IPS-20b (cell line): Measurements from ENCODE around the gene FAM184B.

Experiments used
- H3K27ac ChIP-seq: one replicate; pipeline ENCODE4 v1.5.1; 2013; ENCODE audit warnings: low read length
- H3K27me3 ChIP-seq: 2 replicates; pipeline ENCODE4 v1.6.1; 2013; ENCODE audit warnings: mild to moderate bottlenecking, low read length, inconsistent platforms; ENCODE audit not compliant: insufficient read depth
- H3K36me3 ChIP-seq: 2 replicates; pipeline ENCODE4 v1.6.1; 2013; ENCODE audit warnings: low read depth, mild to moderate bottlenecking, inconsistent platforms, low read length, moderate library complexity; ENCODE audit not compliant: insufficient read depth
- H3K4me1 ChIP-seq: 2 replicates; pipeline ENCODE4 v1.6.1; 2013; ENCODE audit warnings: mild to moderate bottlenecking, control low read depth, inconsistent platforms, low read length, moderate library complexity; ENCODE audit not compliant: insufficient read depth
- H3K4me3 ChIP-seq: 2 replicates; pipeline ENCODE4 v1.5.1; 2013; ENCODE audit warnings: mild to moderate bottlenecking, low read length, inconsistent platforms
- H3K9ac ChIP-seq: 2 replicates; pipeline ENCODE4 v1.6.1; 2013; ENCODE audit warnings: low read depth, mild to moderate bottlenecking, inconsistent platforms, low read length, moderate library complexity
- H3K9me3 ChIP-seq: 2 replicates; pipeline ENCODE4 v1.6.1; 2013; ENCODE audit warnings: mild to moderate bottlenecking, low read depth, low read length, inconsistent platforms; ENCODE audit not compliant: insufficient read depth

The FAM184B gene

DNA sequence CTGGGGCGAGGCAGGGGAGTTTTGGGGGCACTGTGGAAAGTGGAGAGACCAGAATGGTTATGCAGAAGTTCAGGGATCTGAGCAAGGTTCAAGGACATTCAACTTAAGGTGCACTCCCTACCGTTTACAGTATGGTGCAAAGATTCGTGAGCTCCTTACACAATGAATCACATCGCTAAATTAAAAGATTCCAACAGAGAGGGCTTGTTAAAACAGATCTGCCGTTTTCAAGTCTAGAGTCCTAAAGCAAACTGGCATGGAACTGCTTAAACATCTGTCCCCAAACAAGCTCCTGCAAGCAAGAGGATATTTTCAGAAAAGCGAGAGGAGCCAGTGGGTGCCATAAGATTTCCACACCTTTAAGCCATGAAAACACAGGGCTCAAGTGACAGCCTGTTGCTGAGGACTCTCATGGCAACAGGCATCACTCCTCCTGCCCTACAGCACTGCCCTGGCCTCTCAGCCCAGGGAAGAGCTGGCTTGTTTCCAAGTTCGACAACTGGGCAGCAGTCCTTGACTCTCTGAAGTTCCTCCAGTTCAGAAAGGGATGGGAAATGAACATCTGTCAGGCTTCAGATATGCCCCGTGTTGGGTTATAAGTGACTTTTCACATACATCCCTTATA lies 10.0 kb downstream of the FAM184B start:
- H3K9ac ChIP-seq, result no peak overlapping the region
- H3K9me3 ChIP-seq, result 0 out of 2 replicates have a peak, but pooled peaks cover 5% of the 10 kb centered on the region
- no peak overlapping the region for H3K4me3 ChIP-seq
- H3K4me1 ChIP-seq, result no peaks in the 10 kb centered on the region
- no peaks in the 10 kb centered on the region for H3K36me3 ChIP-seq
- H3K27ac ChIP-seq, result no peak overlapping the region
- no peaks in the 10 kb centered on the region for H3K27me3 ChIP-seq

DNA sequence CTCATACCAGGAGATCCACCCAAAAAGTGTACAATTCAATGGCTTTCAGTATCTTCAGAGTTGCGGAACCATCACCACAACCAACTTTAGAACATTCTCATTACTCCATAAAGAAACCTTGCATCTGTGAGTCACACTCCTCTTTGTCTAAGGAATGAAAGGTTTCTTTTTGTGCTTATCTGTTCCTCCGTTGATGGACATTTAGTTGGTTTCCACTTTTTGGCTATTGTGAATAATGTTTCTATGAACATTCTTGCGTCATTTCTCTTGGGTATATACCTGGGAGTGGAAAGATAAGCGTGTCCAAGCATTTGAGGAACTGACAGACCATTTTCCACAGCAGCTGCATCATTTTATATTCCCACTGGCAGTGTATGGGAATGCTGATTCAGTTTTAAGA lies 10.6 kb downstream of the FAM184B start:
- Histone ChIP-seq H3K4me3 (no peak overlapping the region), H3K9me3 (0 out of 2 replicates have a peak, but pooled peaks cover 5% of the 10 kb centered on the region), H3K9ac (no peak overlapping the region), H3K36me3 (no peaks in the 10 kb centered on the region), H3K4me1 (no peaks in the 10 kb centered on the region), H3K27ac (no peak overlapping the region), H3K27me3 (no peaks in the 10 kb centered on the region)

DNA sequence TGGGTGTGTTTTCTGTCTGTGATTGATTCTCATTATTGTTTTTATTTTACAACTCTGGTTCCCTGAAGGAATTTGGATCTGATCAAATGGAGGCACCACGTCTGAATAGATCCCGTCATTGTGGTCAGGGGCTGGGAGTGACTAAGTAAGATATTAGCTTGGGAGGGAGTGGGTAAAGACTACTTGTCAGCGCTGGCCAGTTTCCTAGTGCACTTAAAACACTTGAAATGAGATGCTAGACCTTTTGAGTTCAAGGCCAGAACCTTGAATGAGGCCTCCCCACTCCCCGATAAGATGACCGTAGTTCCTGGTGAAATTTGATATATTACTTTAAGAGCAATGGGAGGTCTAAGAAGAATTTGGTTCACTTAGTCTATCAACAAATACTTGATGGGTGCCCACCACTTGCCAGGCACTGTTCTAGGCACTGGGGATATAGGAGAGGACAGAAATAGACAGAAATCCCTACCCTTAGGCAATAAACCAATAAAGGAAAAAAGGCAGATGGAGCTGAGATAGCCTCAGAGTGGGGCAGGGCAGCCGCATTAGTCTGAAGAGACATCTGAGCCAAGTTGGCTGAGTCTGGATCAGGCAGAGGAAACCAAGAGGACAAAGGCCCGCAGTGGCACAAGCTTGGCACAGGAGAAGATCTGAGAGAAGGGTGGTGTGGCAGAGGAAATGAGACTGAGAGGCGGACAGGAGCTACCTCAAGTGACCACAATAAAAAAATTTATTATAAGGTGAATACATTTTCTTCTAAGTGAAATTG lies 11.8 kb downstream of the FAM184B start:
- Histone ChIP-seq H3K9me3 (0 out of 2 replicates have a peak, but pooled peaks cover 5% of the 10 kb centered on the region), H3K27me3 (no peaks in the 10 kb centered on the region), H3K36me3 (no peaks in the 10 kb centered on the region), H3K4me1 (no peaks in the 10 kb centered on the region), H3K27ac (no peak overlapping the region), H3K9ac (no peak overlapping the region), H3K4me3 (no peak overlapping the region)

DNA sequence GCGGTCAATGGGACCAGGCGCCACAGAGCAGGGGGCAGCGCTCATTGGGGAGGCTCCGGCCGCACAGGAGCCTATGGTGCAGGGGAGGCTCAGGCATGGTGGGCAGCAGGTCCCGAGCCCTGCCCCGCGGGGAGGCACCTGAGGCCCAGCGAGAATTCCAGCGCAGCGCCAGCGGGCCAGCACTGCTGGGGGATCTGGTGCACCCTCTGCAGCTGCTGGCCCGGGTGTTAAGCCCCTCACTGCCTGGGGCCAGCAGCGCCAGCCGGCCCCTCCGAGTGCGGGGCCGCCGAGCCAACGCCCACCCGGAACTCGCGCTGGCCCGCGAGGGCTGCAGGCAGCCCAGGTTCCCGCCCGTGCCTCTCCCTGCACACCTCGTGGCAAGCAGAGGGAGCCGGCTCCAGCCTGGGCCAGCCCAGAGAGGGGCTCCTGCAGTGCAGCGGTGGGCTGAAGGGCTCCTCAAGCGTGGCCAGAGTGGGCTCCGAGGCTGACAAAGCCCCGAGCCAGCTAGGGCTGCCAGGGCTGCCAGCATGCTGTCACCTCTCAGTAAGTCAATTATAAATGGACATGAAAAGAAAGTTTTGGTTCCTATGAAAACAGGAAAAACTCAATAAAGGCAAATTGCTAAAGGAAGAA lies 14.5 kb downstream of the FAM184B start:
- Histone ChIP-seq H3K9me3 (0 out of 2 replicates have a peak, but pooled peaks cover 5% of the 10 kb centered on the region), H3K4me3 (no peak overlapping the region), H3K36me3 (no peaks in the 10 kb centered on the region), H3K9ac (no peak overlapping the region), H3K27me3 (no peaks in the 10 kb centered on the region), H3K27ac (no peak overlapping the region), H3K4me1 (no peaks in the 10 kb centered on the region)

DNA sequence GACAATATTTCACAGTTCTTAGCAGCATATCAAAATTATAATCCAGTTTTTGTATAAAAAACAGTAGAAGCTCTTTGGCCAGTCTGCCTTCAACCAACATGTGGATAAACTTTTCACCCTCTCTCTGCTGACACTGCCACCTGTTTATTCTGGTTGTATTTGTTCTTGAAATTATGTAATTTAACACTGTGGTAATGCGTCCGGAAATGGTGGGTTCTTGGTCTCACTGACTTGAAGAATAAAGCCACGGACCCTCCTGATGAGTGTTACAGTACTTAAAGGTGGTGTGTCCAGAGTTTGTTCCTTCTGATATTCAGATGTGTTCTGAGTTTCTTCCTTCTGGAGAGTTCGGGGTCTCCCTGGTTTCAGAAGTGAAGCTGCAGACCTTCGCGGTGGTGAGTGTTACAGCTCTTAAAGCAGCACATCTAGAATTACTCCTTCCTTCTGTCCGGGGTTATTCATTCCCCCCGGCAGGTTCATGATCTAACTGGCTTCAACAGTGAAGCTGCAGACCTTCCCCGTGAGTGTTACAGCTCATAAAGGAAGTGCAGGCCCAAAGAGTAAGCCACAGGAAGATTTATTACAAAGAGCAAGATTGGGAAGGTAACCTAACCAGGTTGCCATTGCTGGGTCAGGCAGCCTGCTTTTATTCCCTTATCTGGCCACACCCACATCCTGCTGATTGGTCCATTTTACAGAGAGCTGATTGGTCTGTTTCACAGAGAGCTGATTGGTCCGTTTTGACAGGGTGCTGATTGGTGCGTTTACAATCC lies 15.7 kb downstream of the FAM184B start:
- H3K4me3 ChIP-seq, result no peak overlapping the region

DNA sequence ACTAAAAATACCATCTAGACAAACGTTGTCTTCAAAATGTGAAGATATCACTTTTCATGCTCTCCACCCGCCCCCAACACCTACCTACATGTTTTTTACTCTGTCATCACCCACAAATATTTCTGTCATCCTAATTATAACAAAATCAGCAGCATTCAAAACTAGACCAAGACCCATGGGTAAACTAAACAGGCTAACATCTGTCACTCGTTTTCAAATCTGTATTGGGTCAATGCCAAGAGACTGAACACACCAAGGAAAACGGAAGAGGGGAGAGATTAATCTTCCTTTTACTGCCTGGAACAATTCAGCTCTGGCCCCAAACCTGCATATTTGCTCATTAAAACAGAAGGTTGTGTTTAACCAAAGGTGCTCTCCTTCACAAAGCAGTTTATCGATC lies 17.5 kb downstream of the FAM184B start:
- H3K27ac ChIP-seq, result no peak overlapping the region
- H3K9me3 ChIP-seq, result 0 out of 2 replicates have a peak, but pooled peaks cover 5% of the 10 kb centered on the region
- H3K9ac ChIP-seq, result no peak overlapping the region
- no peaks in the 10 kb centered on the region for H3K36me3 ChIP-seq
- H3K27me3 ChIP-seq, result no peaks in the 10 kb centered on the region
- H3K4me3 ChIP-seq, result no peak overlapping the region
- H3K4me1 ChIP-seq, result no peaks in the 10 kb centered on the region; the same call in 1 of the 2 replicates

More for the DNA sequence above, 15.7 kb downstream of the FAM184B start:
- Histone ChIP-seq H3K27me3 (no peaks in the 10 kb centered on the region), H3K36me3 (no peaks in the 10 kb centered on the region), H3K27ac (no peak overlapping the region), H3K9me3 (0 out of 2 replicates have a peak, but pooled peaks cover 5% of the 10 kb centered on the region), H3K9ac (no peak overlapping the region), H3K4me1 (no peaks in the 10 kb centered on the region)

DNA sequence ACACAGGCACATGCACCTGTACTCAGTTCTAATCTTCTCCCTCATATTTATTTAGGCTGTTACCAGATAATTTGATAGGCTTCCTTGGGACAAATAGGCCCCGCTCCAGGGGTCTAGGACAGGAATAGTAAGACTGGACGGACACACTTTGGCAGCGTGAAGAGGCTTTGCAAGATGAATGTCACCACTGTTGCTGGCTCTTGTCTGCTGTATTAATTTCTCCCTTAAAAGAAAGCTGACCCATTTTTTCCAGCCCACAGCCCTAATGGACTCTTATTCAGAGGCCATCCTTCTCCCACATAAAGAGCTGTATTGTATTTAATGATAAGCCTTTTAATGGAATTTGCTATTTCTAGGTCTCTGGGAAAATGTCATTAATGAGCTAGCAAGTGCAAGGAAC lies 18.0 kb downstream of the FAM184B start:
- H3K9ac ChIP-seq, result no peak overlapping the region
- no peaks in the 10 kb centered on the region; the same call in 1 of the 2 replicates for H3K4me1 ChIP-seq
- 0 out of 2 replicates have a peak, but pooled peaks cover 5% of the 10 kb centered on the region for H3K9me3 ChIP-seq
- H3K27me3 ChIP-seq, result no peaks in the 10 kb centered on the region
- no peaks in the 10 kb centered on the region for H3K36me3 ChIP-seq
- no peak overlapping the region for H3K4me3 ChIP-seq
- H3K27ac ChIP-seq, result no peak overlapping the region

DNA sequence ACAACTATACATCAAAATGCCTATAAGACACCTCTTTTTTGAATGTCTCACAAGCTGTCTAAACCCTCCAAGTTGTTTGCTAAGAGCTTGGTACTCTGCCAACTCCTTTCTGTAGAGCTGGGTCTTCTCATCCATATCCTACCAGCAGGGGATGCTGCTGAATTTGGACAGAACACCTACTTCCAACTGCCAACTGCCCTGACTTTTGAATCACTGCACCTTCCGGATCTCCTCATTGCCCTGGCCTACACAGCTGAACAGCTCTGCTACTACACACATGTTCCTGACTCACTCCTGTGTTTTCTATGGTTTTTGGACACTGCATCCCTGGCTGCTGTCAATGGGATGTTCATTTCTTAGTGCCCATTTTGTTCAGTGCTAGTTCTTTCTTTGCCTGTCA lies 18.7 kb downstream of the FAM184B start:
- H3K36me3 ChIP-seq, result no peaks in the 10 kb centered on the region
- H3K27ac ChIP-seq, result no peak overlapping the region
- no peaks in the 10 kb centered on the region; the same call in 1 of the 2 replicates for H3K4me1 ChIP-seq
- H3K27me3 ChIP-seq, result no peaks in the 10 kb centered on the region
- 0 out of 2 replicates have a peak, but pooled peaks cover 5% of the 10 kb centered on the region for H3K9me3 ChIP-seq
- H3K4me3 ChIP-seq, result no peak overlapping the region
- H3K9ac ChIP-seq, result no peak overlapping the region

DNA sequence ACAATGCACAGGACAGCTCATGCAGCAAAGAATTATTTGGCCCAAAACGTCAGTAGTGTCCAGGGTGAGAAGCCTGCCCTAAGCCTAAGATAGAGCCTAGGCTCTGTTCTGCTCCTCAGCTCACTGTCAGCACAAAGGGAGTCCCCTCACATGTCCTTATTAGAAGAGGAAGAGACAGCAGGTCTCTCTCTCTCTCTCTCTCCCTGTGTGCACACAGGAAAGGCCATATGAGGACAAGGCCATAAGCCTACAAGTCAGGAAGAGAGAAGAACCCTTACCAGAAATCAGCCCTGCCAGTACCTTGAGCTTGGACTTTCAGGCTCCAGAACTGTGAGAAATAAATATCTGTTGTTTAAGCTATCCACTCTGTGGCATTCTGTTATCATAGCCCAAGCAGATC lies 20.4 kb downstream of the FAM184B start:
- H3K36me3 ChIP-seq, result no peaks in the 10 kb centered on the region
- no peak overlapping the region for H3K27ac ChIP-seq
- no peaks in the 10 kb centered on the region for H3K27me3 ChIP-seq
- H3K4me3 ChIP-seq, result no peak overlapping the region
- H3K9me3 ChIP-seq, result no peaks in the 10 kb centered on the region
- no peaks in the 10 kb centered on the region; the same call in 1 of the 2 replicates for H3K4me1 ChIP-seq
- no peak overlapping the region for H3K9ac ChIP-seq

DNA sequence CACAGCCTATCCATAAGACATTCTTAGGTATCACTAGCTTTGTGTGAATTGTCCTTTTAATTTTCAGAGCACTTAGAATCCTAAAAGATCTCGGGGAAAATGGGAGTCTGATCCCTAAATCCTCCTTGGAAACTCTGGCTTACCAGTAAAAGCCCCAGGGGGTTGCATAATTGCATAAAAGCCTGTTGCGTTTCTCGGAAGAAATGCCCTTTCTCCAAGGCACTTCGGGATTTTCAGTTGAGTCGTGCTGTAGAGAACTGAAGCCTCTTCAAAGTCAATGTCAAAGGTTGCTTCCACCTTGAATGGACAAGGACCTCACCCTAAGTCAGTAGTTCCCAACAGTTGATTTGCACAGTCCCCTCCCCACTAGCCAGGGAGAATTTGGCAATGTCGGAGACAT lies 20.8 kb downstream of the FAM184B start:
- H3K4me1 ChIP-seq, result no peaks in the 10 kb centered on the region; the same call in 1 of the 2 replicates
- no peaks in the 10 kb centered on the region for H3K36me3 ChIP-seq
- no peaks in the 10 kb centered on the region for H3K9me3 ChIP-seq
- H3K27me3 ChIP-seq, result no peaks in the 10 kb centered on the region
- no peak overlapping the region for H3K9ac ChIP-seq
- no peak overlapping the region for H3K27ac ChIP-seq
- no peak overlapping the region for H3K4me3 ChIP-seq

DNA sequence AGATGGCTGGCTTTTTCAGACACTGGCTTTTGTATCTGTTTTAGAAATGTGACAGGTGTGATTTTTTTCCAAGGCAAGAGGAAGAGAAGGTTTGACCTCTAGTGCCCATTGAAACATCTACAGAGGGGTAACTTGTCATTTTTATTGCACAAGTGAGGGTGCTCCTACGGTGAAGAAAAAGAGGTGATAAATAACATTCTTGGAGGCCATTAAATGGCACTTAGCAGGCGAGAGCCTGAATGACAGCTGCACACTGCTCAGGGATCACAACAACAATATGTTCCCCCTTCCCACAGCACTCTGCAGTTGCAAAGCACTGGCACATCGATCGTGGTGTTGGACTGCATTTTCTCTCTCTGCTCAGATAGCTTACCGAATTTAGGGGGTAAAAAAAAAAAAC lies 22.9 kb downstream of the FAM184B start:
- no peaks in the 10 kb centered on the region for H3K9me3 ChIP-seq
- no peaks in the 10 kb centered on the region for H3K27me3 ChIP-seq
- no peak overlapping the region for H3K27ac ChIP-seq
- H3K36me3 ChIP-seq, result no peaks in the 10 kb centered on the region
- H3K4me1 ChIP-seq, result no peaks in the 10 kb centered on the region; the same call in 1 of the 2 replicates
- H3K4me3 ChIP-seq, result no peak overlapping the region
- H3K9ac ChIP-seq, result no peak overlapping the region
